T-helper 2 cell treated with Interferon-gamma antibody and Interleukin-4, amounts not matched to agents 100 ng/mL and 5 ng/mL, for 36 hours (primary cell): Measurements from ENCODE around the gene IRAK1. TPM values are rescaled to one million over a fixed set of nuclear protein-coding genes. Genes with fewer than 3 reads are reported as not detected.

Experiments used
- intact Hi-C: fragments of 100-400 bp; cut with micrococcal nuclease; formaldehyde crosslinking; loops from one replicate; pipeline ENCODE4 v1.15.1; 2023
- total RNA-seq: library from RNA; stranded (reverse); gene quantifications from 2 replicates; pipeline ENCODE4 v1.2.3, GENCODE V29; 2022

The IRAK1 gene
- total RNA-seq = 136 and 144 TPM in 2 replicates

- intact Hi-C loops = loop anchor here (2.0 kb wide), 1 partner anchor 49 kb away; the partner anchor contains the start of gene HCFC1
Observed at GRCh38 chrX:154019633-154020528, at the start of gene IRAK1. Gene IRAK1, minus strand, starts transcription at chrX:154019902. Its CDS starts 90 bp downstream, at chrX:154019812.

GRCh38 chrX:154068560-154068959 lies 48.9 kb upstream of the IRAK1 start:
- intact Hi-C loops = no loop called here

- intact Hi-C loops = no loop called here
Observed at GRCh38 chrX:154064637-154065435, 45.1 kb upstream of the IRAK1 start.

- intact Hi-C loops = no loop called here
Observed at GRCh38 chrX:154063234-154063633, 43.5 kb upstream of the IRAK1 start.

GRCh38 chrX:154061801-154062200 lies 42.1 kb upstream of the IRAK1 start:
- intact Hi-C loops = no loop called here

GRCh38 chrX:154059729-154060245 lies 40.1 kb upstream of the IRAK1 start:
- intact Hi-C loops = no loop called here

- intact Hi-C loops = no loop called here
Observed at GRCh38 chrX:154059231-154059630, 39.5 kb upstream of the IRAK1 start.

- intact Hi-C loops = no loop called here
Observed at GRCh38 chrX:154058214-154058997, 38.7 kb upstream of the IRAK1 start.

- intact Hi-C loops = no loop called here
Observed at GRCh38 chrX:154057791-154058190, 38.1 kb upstream of the IRAK1 start.

- intact Hi-C loops = no loop called here
Observed at GRCh38 chrX:154056770-154057241, 37.1 kb upstream of the IRAK1 start.

- intact Hi-C loops = loop anchor here (1.0 to 2.0 kb wide), 2 partner anchors 38 to 85 kb away; no protein-coding TSS in a partner anchor
Observed at GRCh38 chrX:154051201-154051810, 31.6 kb upstream of the IRAK1 start.

GRCh38 chrX:154050113-154050495 lies 30.4 kb upstream of the IRAK1 start:
- intact Hi-C loops = loop anchor here (2.0 kb wide), 1 partner anchor 83 kb away; no protein-coding TSS in a partner anchor

- intact Hi-C loops = loop anchor here (2.0 kb wide), 1 partner anchor 83 kb away; no protein-coding TSS in a partner anchor
Observed at GRCh38 chrX:154049209-154050112, 29.8 kb upstream of the IRAK1 start.

- intact Hi-C loops = no loop called here
Observed at GRCh38 chrX:154048398-154048797, 28.7 kb upstream of the IRAK1 start.

- intact Hi-C loops = no loop called here
Observed at GRCh38 chrX:154046940-154047610, 27.4 kb upstream of the IRAK1 start.

GRCh38 chrX:154046031-154046781 lies 26.5 kb upstream of the IRAK1 start:
- intact Hi-C loops = no loop called here

- intact Hi-C loops = no loop called here
Observed at GRCh38 chrX:154044091-154044490, 24.4 kb upstream of the IRAK1 start.
